Activated T-helper 2 cell treated with anti-CD3 and anti-CD28 coated beads, Interferon-gamma antibody, Interleukin-2, Interleukin-4, amounts not matched to agents 10 μg/mL and 5 μg/mL and 100 μg/mL, durations not matched to agents 14 hours and 24 hours and 36 hours (primary cell): ENCODE measurements around the gene AFAP1L1. TPM values are rescaled to one million over a fixed set of nuclear protein-coding genes. Genes with fewer than 3 reads are reported as not detected.
"Not testable (repeated sequence)": the region's sequence is repeated elsewhere in the genome, so short reads cannot be mapped to it uniquely, and the experiment has no call there.

ENCODE experiments used
- DNase-seq: peaks from one replicate; pipeline ENCODE4 v3.0.0; 2021; ENCODE audit warnings: low spot score
- H3K27ac Mint-ChIP-seq: one replicate; pipeline ENCODE4 v1.8.0; 2021; ENCODE audit warnings: mixed read lengths
- H3K27me3 Mint-ChIP-seq: one replicate; pipeline ENCODE4 v1.8.0; 2021; ENCODE audit warnings: low read depth, mixed read lengths
- H3K36me3 Mint-ChIP-seq: one replicate; pipeline ENCODE4 v1.8.0; 2021; ENCODE audit warnings: low read depth, mixed read lengths
- H3K4me1 Mint-ChIP-seq: one replicate; pipeline ENCODE4 v1.8.0; 2021; ENCODE audit warnings: low read depth, mixed read lengths
- H3K4me3 Mint-ChIP-seq: one replicate; pipeline ENCODE4 v1.8.0; 2021; ENCODE audit warnings: low read depth, mild to moderate bottlenecking, moderate library complexity, mixed read lengths
- H3K9me3 Mint-ChIP-seq: one replicate; pipeline ENCODE4 v1.8.0; 2021; ENCODE audit warnings: mixed read lengths
- intact Hi-C: fragments of 100-400 bp; cut with micrococcal nuclease; formaldehyde crosslinking; loops from one replicate; pipeline ENCODE4 v1.15.1; 2023
- total RNA-seq: library from RNA; stranded (reverse); gene quantifications from 2 replicates; pipeline ENCODE4 v1.2.3, GENCODE V29; 2022

Gene AFAP1L1
- total RNA-seq, 1 donor from 2014 or later, result not detected

DNA sequence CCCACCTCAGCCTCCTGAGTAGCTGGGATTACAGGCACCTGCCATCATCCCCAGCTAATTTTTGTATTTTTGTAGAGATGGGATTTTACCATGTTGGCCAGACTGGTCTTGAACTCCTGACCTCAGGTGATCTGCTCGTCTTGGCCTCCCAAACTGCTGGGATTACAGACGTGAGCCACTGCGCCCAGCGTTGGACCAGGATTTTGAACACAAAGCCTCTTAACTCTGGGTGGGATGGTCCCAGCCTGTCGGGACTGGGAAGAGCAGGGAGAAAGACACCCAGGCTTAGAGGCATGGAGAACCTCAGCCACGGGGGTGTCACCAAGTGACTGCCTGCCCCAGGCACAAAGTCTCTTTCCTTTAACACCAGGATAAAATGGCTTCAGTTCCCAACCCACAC is 119.4 kb downstream of the AFAP1L1 start:
- H3K9me3 Mint-ChIP-seq, DNase-seq, H3K4me3 Mint-ChIP-seq, H3K27me3 Mint-ChIP-seq, H3K36me3 Mint-ChIP-seq, intact Hi-C loops, H3K4me1 Mint-ChIP-seq, H3K27ac Mint-ChIP-seq: not testable (repeated sequence)

Other genes starting within 250 kb of the AFAP1L1 start
- gene SH3TC2, start 208.8 kb upstream of the AFAP1L1 start, total RNA-seq, result not detected in 2 replicates
- gene ABLIM3, start 130.4 kb upstream of the AFAP1L1 start, total RNA-seq, result not detected in 2 replicates
- gene GRPEL2, start 73.6 kb downstream of the AFAP1L1 start, total RNA-seq, result 22.5 TPM in 2 replicates
- 16.6 and 17.8 TPM in 2 replicates for gene PCYOX1L, start 86.2 kb downstream of the AFAP1L1 start, total RNA-seq
- gene IL17B, start 107.4 kb downstream of the AFAP1L1 start, total RNA-seq, result not detected in 2 replicates